Measurements from ENCODE around the gene C16orf96.

C16orf96 gene

DNA sequence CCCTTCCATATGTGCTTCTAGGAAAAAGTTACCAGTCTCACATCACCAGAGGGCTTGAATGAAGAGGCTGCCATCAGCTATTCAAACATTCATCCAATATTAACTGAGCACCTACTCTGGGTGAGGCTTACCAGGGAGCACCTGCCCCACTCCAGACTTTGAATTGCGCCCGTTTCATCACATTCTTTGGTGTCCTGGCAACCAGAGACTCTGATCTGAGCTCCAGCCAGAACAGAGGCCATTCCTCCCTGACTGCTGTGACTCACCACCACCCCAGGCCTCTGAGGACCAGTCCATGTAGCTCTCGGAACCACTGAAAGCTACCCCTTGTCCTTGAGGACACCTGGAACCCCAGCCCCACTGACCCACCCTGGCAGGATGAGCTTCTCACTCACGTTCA, at the start of gene C16orf96:
Gene C16orf96, plus strand, starts transcription at position 229 of the 400 bp plus-strand sequence. Its CDS starts 150 bp downstream, at position 379.
- TF ChIP-seq CTCF (conservative IDR thresholded peaks at IDR 0.05; ENCODE audit: control insufficient read depth, insufficient read depth, low read depth, low read length): no peak
- no peak within 1 kb of the TSS for H3K4me3 ChIP-seq (ENCODE audit: control insufficient read depth, low read depth, low read length)
- no peak for DNase-seq (ENCODE audit: low read depth)

GRCh38 chr16:4506450-4506849, 49.7 kb upstream of the C16orf96 start:
- H3K4me3 ChIP-seq (ENCODE audit: control insufficient read depth, low read depth, low read length): no peak overlapping the region

DNA sequence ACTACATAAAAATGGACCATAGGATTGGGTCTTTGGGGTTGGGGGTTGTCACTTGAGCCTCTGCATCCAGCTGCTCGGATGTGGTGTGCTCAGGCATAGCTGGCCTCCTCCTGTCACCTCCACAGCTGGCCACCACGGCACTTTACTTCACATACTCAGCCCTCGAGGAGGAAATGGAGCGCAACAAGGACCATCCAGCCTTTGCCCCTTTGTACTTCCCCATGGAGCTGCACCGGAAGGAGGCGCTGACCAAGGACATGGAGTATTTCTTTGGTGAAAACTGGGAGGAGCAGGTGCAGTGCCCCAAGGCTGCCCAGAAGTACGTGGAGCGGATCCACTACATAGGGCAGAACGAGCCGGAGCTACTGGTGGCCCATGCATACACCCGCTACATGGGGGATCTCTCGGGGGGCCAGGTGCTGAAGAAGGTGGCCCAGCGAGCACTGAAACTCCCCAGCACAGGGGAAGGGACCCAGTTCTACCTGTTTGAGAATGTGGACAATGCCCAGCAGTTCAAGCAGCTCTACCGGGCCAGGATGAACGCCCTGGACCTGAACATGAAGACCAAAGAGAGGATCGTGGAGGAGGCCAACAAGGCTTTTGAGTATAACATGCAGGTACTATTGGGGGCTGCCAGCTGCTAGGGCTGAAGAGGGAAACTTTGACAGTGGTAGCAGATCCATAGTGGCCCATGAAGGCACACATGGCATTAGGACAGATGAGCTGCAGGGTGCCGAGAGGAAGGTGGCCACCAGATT, 48.4 kb upstream of the C16orf96 start:
- H3K4me3 ChIP-seq (ENCODE audit: control insufficient read depth, low read depth, low read length): no peak overlapping the region
- no peak for DNase-seq (ENCODE audit: low read depth)

More at GRCh38 chr16:4506450-4506849, 49.7 kb upstream of the C16orf96 start:
- TF ChIP-seq CTCF (conservative IDR thresholded peaks at IDR 0.05; ENCODE audit: control insufficient read depth, insufficient read depth, low read depth, low read length): peak; percentile 95
- DNase-seq (ENCODE audit: low read depth): peak; percentile 85

DNA sequence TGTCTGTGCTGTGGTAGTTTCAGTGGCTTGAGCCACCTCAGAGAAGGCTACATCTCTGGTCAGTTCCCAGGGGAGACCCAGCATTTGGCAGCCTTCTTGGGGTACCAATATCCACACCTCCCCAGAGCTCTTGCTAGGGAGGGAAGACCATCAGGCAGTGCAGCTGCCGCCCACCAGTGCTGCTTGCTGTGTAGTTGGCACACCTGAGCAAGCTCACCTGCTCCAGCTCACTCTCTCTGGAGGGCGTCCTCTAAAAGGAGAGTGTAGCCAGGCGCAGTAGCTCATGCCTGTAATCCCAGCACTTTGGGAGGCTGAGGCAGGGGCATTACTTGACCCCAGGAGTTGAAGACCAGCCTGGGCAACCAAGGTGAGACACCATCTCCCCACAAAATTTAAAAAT, 47.3 kb upstream of the C16orf96 start:
- TF ChIP-seq CTCF (conservative IDR thresholded peaks at IDR 0.05; ENCODE audit: control insufficient read depth, insufficient read depth, low read depth, low read length): no peak
- H3K4me3 ChIP-seq (ENCODE audit: control insufficient read depth, low read depth, low read length): no peak overlapping the region
- no peak for DNase-seq (ENCODE audit: low read depth)

More for the DNA sequence above, 48.4 kb upstream of the C16orf96 start:
- no peak for TF ChIP-seq CTCF (conservative IDR thresholded peaks at IDR 0.05; ENCODE audit: control insufficient read depth, insufficient read depth, low read depth, low read length)

GRCh38 chr16:4509420-4509819, 46.7 kb upstream of the C16orf96 start:
- H3K4me3 ChIP-seq (ENCODE audit: control insufficient read depth, low read depth, low read length): no peak overlapping the region
- TF ChIP-seq CTCF (conservative IDR thresholded peaks at IDR 0.05; ENCODE audit: control insufficient read depth, insufficient read depth, low read depth, low read length): no peak
- DNase-seq (ENCODE audit: low read depth): no peak

DNA sequence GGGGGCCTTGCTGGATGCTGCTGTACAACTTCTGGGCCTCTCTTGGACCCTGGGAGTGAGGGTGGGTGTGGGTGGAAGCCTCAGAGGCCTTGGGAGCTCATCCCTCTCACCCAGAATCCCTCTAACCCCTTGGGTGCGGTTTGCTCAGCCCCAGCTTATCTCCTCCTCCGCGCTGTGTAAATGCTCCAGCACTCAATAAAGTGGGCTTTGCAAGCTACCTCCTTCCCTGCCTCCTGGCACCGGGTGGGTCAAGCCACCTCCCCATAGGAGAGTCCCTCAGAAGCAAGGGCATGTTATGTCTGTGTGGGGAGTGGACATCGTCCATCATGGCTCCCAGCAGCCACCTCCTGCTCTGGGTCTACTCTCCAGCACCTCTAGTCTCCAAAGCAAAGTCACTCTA, 46.0 kb upstream of the C16orf96 start:
- no peak for TF ChIP-seq CTCF (conservative IDR thresholded peaks at IDR 0.05; ENCODE audit: control insufficient read depth, insufficient read depth, low read depth, low read length)
- DNase-seq (ENCODE audit: low read depth): no peak
- no peak overlapping the region for H3K4me3 ChIP-seq (ENCODE audit: control insufficient read depth, low read depth, low read length)

Data from fibroblast of mammary gland (primary cell).